IMR-90 (cell line): Measurements from ENCODE around the gene STOX2. TPM values are rescaled to one million over a fixed set of nuclear protein-coding genes. Genes with fewer than 3 reads are reported as not detected.
A peak's percentile ranks its signal among the peaks of the same experiment; 100 is the strongest.

Experiments
- ATAC-seq: fragments of 200-7000 bp; cut with Tn5 transposase; 2 replicates; pipeline ENCODE4 v1.9.1; 2020; ENCODE audit warnings: low read depth, mild to moderate bottlenecking, moderate library complexity
- BruUV-seq: library from RNA; stranded (reverse); fragments of 400-500 nt; replicated peaks from 2 replicates; lab custom pipeline; 2021; lab: Mats Ljungman, UMichigan
- CTCF ChIA-PET: fragments of 300-600 bp; formaldehyde crosslinking; extraction: SDS; loops from one replicate; lab custom pipeline; 2021; ENCODE audit warnings: antibody characterized with exemption; lab: Yijun Ruan, JAX
- POLR2A ChIA-PET: fragments of 300-600 bp; sonication (Branson Sonifier 250); formaldehyde crosslinking; loops from one replicate; lab custom pipeline; 2022; ENCODE audit warnings: antibody characterized with exemption; ENCODE audit not compliant: unreplicated experiment; lab: Charles Lee
- DNase-seq: peaks from one replicate; pipeline ENCODE4 v3.0.0; 2013
- H2AFZ ChIP-seq: replicated peaks from 2 replicates; pipeline ENCODE3; 2013; ENCODE audit warnings: low read length, mild to moderate bottlenecking; ENCODE audit not compliant: poor library complexity
- H2AK5ac ChIP-seq: 2 replicates; pipeline ENCODE4 v1.6.1; 2013; ENCODE audit warnings: low read depth, low read length, inconsistent platforms
- H2AK9ac ChIP-seq: replicated peaks from 2 replicates; pipeline ENCODE3; 2013; ENCODE audit warnings: mild to moderate bottlenecking, low read depth, low read length, moderate library complexity; ENCODE audit not compliant: poor library complexity
- H2BK120ac ChIP-seq: 2 replicates; pipeline ENCODE4 v1.6.1; 2013; ENCODE audit warnings: low read depth, low read length, inconsistent platforms
- H2BK15ac ChIP-seq: 3 replicates; pipeline ENCODE4 v1.6.1; 2013; ENCODE audit warnings: low read depth, low read length, inconsistent platforms
- H2BK20ac ChIP-seq: 2 replicates; pipeline ENCODE4 v1.6.1; 2013; ENCODE audit warnings: low read depth, mild to moderate bottlenecking, inconsistent platforms, low read length, moderate library complexity
- H2BK5ac ChIP-seq: 2 replicates; pipeline ENCODE4 v1.6.1; 2013; ENCODE audit warnings: mild to moderate bottlenecking, low read depth, low read length, inconsistent platforms; ENCODE audit not compliant: poor library complexity, severe bottlenecking
- H3K14ac ChIP-seq: replicated peaks from 2 replicates; pipeline ENCODE4 v1.6.1; 2013; ENCODE audit warnings: low read depth, low read length, inconsistent platforms
- H3K18ac ChIP-seq: 2 replicates; pipeline ENCODE4 v1.6.1; 2013; ENCODE audit warnings: low read depth, low read length, control low read depth
- H3K23ac ChIP-seq: 2 replicates; pipeline ENCODE4 v1.6.1; 2013; ENCODE audit warnings: low read depth, low read length, inconsistent platforms
- H3K27ac ChIP-seq: 2 replicates; pipeline ENCODE4 v1.5.1; 2013; ENCODE audit warnings: mild to moderate bottlenecking, control low read depth, low read length; ENCODE audit not compliant: insufficient read depth
- H3K27me3 ChIP-seq: 2 replicates; pipeline ENCODE4 v1.6.1; 2013; ENCODE audit warnings: low read length; ENCODE audit not compliant: control insufficient read depth, insufficient read depth
- H3K36me3 ChIP-seq: 2 replicates; pipeline ENCODE4 v1.6.1; 2013; ENCODE audit warnings: low read length, mixed read lengths; ENCODE audit not compliant: control insufficient read depth, insufficient read depth
- H3K4ac ChIP-seq: 2 replicates; pipeline ENCODE4 v1.6.1; 2013; ENCODE audit warnings: low read depth, low read length, inconsistent platforms
- H3K4me1 ChIP-seq: 2 replicates; pipeline ENCODE4 v1.6.1; 2013; ENCODE audit warnings: low read length, mixed read lengths; ENCODE audit not compliant: control insufficient read depth, insufficient read depth
- H3K4me2 ChIP-seq: 2 replicates; pipeline ENCODE4 v1.6.1; 2013; ENCODE audit warnings: low read depth, mild to moderate bottlenecking, control low read depth, low read length, moderate library complexity
- H3K4me3 ChIP-seq: 2 replicates; pipeline ENCODE4 v1.5.1; 2013; ENCODE audit warnings: low read depth, mild to moderate bottlenecking, control low read depth, low read length, moderate library complexity; ENCODE audit not compliant: insufficient read depth
- H3K56ac ChIP-seq: 2 replicates; pipeline ENCODE4 v1.6.1; 2013; ENCODE audit warnings: low read length, inconsistent platforms; ENCODE audit not compliant: insufficient read depth; ENCODE audit errors: extremely low read depth
- H3K79me1 ChIP-seq, 2 experiments: 2 replicates each; pipeline ENCODE4 v1.6.1; 2013; ENCODE audit warnings: low read length in 2 of 2, inconsistent platforms in 1 of 2, low read depth in 1 of 2
- H3K9ac ChIP-seq: 2 replicates; pipeline ENCODE4 v1.6.1; 2013; ENCODE audit warnings: low read depth, low read length, control low read depth
- H3K9me1 ChIP-seq: 2 replicates; pipeline ENCODE4 v1.6.1; 2013; ENCODE audit warnings: low read length, inconsistent platforms; ENCODE audit not compliant: insufficient read depth
- H3K9me3 ChIP-seq: 2 replicates; pipeline ENCODE4 v1.6.1; 2013; ENCODE audit warnings: low read length; ENCODE audit not compliant: control insufficient read depth, insufficient read depth
- H4K20me1 ChIP-seq: 2 replicates; pipeline ENCODE4 v1.6.1; 2013; ENCODE audit warnings: low read length, inconsistent platforms; ENCODE audit not compliant: insufficient read depth
- H4K5ac ChIP-seq: 2 replicates; pipeline ENCODE4 v1.6.1; 2013; ENCODE audit warnings: mild to moderate bottlenecking, low read depth, low read length, control low read depth
- H4K8ac ChIP-seq, 2 experiments: 2 replicates each; pipeline ENCODE4 v1.6.1; 2013; ENCODE audit warnings: low read depth in 2 of 2, low read length in 2 of 2, control low read depth in 1 of 2, inconsistent platforms in 1 of 2
- H4K91ac ChIP-seq: 2 replicates; pipeline ENCODE4 v1.6.1; 2013; ENCODE audit warnings: low read depth, low read length, inconsistent platforms; ENCODE audit not compliant: insufficient read depth
- BHLHE40 ChIP-seq: fragments of 150-350 bp; IDR thresholded peaks from 2 replicates; pipeline ENCODE4 v1.6.1; 2016; ENCODE audit warnings: mild to moderate bottlenecking, low read depth, low read length
- CEBPB ChIP-seq: IDR thresholded peaks from 2 replicates; pipeline ENCODE4 v1.6.1; 2012; ENCODE audit warnings: low read depth, low read length, improper control_type of control experiment
- FOS ChIP-seq: fragments of 150-350 bp; IDR thresholded peaks from 2 replicates; pipeline ENCODE4 v1.6.1; 2016; ENCODE audit warnings: low read depth, low read length
- MAFK ChIP-seq: IDR thresholded peaks from 2 replicates; pipeline ENCODE4 v1.6.1; 2012; ENCODE audit warnings: low read depth, low read length, improper control_type of control experiment
- NFE2L2 ChIP-seq: fragments of 150-350 bp; IDR thresholded peaks from 2 replicates; pipeline ENCODE4 v1.6.1; 2016; ENCODE audit warnings: low read depth, mild to moderate bottlenecking, low read length
- RCOR1 ChIP-seq: IDR thresholded peaks from 2 replicates; pipeline ENCODE4 v1.6.1; 2012; ENCODE audit warnings: mild to moderate bottlenecking, low read length, improper control_type of control experiment; ENCODE audit not compliant: insufficient replicate concordance
- WGBS, 2 experiments: methylation state at CpG; one replicate each; pipeline versions ENCODE4 v1.1.5 to v1.1.7; 2013; ENCODE audit warnings: missing lambda C conversion rate in 2 of 2; ENCODE audit not compliant: insufficient read length in 1 of 2; ENCODE audit errors: extremely low coverage in 2 of 2; 5-methylcytosine and 5-hydroxymethylcytosine counted together
- dilution Hi-C: fragments of 300-500 bp; cut with HindIII; formaldehyde crosslinking; loops from one replicate; pipeline ENCODE4 v1.14.3; 2018; ENCODE audit warnings: low sequenced_read_pairs; ENCODE audit not compliant: unreplicated experiment
- in situ Hi-C: fragments of 300-500 bp; cut with MboI; formaldehyde crosslinking; loops from 3 replicates; pipeline ENCODE4 v1.14.3; 2019; ENCODE audit warnings: low sequenced_read_pairs, inconsistent platforms, mixed read lengths
- intact Hi-C: fragments of 100-400 bp; cut with micrococcal nuclease; formaldehyde crosslinking; loops from 2 replicates; pipeline ENCODE4 v1.10.0; 2022
- polyA plus RNA-seq, 3 experiments: library from polyadenylated mRNA; depleted of rRNA; stranded (reverse); fragments of >200 nt; gene quantifications; 2 replicates each; pipeline ENCODE4 v1.2.3, GENCODE V29; 2012; ENCODE audit warnings: low replicate concordance in 1 of 3
- total RNA-seq: library from RNA; depleted of rRNA; stranded (reverse); fragments of >200 nt; gene quantifications from 2 replicates; pipeline ENCODE4 v1.2.3, GENCODE V29; 2012
- TF ChIP-seq, protein P1 (sequence below): fragments of 150-350 bp; IDR thresholded peaks from 2 replicates; pipeline ENCODE4 v1.6.1; 2016; ENCODE audit warnings: low read depth, mild to moderate bottlenecking, low read length, moderate library complexity, borderline replicate concordance

STOX2 gene
- total and polyA plus RNA-seq, 2 of the 4 experiments (the other 2 are of a cell fraction), result 1.1 to 5.4 TPM

DNA sequence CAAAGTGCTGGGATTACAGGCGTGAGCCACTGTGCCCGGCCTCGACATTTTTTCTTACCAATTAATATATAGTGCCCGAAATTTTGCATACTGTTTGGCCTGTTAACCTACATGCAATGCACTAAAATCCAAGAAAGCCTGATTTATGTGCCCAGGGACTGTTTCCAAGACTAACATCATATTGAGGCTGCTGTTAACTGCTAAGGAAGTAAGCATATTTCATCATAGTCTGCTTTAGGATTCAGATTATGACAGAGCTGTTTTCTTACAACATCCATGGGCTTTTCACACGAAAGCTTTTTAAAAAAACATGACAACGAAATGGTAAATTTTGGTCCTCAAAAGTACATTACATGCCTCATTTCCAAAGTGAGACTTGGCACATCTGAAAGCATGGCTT is 84.4 kb downstream of the STOX2 start:
- ChIA-PET CTCF (interaction anchor here (1.4 kb wide), 1 partner anchor 111 kb away, joined by 3 read pairs; no protein-coding TSS in a partner anchor), POLR2A (no interaction called here)
- intact Hi-C loops (loop anchor here (2.0 to 10.0 kb wide), 5 partner anchors 51 to 178 kb away; partner anchors contain the start of gene STOX2), dilution Hi-C loops (no loop called here), in situ Hi-C loops (no loop called here)
- H3K4me3 ChIP-seq, result no peak overlapping the region
- no TSS peak for BruUV-seq
- peak overlapping the region; percentile 47; the same call in 1 of the 2 replicates for H3K23ac ChIP-seq
- no peaks in the 10 kb centered on the region for H4K20me1 ChIP-seq
- peaks cover 5% of the 10 kb centered on the region; the same call in 1 of the 2 replicates for H3K36me3 ChIP-seq
- H3K56ac ChIP-seq, result peak overlapping the region; percentile 29; the same call in 1 of the 2 replicates
- peak overlapping the region; percentile 52; the same call in 1 of the 2 replicates for H2AK5ac ChIP-seq
- H2BK5ac ChIP-seq, result peak overlapping the region; percentile 76
- H3K27ac ChIP-seq, result peak overlapping the region; percentile 80; the same call in 1 of the 2 replicates
- H3K18ac ChIP-seq, result peak overlapping the region; percentile 38
- H3K9me3 ChIP-seq, result no peaks in the 10 kb centered on the region
- H3K4me1 ChIP-seq, result peaks cover 20% of the 10 kb centered on the region
- ATAC-seq, result peak; percentile 5; the same call in 1 of the 2 replicates
- peak; percentile 10 for TF ChIP-seq RCOR1
- TF ChIP-seq FOS, result 0 out of 2 replicates have a peak, but pooled peaks have one; percentile 13
- TF ChIP-seq, protein P1, sequence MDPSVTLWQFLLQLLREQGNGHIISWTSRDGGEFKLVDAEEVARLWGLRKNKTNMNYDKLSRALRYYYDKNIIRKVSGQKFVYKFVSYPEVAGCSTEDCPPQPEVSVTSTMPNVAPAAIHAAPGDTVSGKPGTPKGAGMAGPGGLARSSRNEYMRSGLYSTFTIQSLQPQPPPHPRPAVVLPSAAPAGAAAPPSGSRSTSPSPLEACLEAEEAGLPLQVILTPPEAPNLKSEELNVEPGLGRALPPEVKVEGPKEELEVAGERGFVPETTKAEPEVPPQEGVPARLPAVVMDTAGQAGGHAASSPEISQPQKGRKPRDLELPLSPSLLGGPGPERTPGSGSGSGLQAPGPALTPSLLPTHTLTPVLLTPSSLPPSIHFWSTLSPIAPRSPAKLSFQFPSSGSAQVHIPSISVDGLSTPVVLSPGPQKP, result no peak
- no peak for TF ChIP-seq MAFK
- peak; percentile 25; the same call in 1 of the 2 replicates for TF ChIP-seq NFE2L2
- peak; percentile 94 for TF ChIP-seq CEBPB
- TF ChIP-seq BHLHE40, result no peak
- H4K91ac ChIP-seq, result peak overlapping the region; percentile 85
- H2BK15ac ChIP-seq, result peak overlapping the region; percentile 72
- H2AK9ac ChIP-seq, result no peak overlapping the region
- peak; percentile 83 for DNase-seq
- peak overlapping the region; percentile 59 for H3K14ac ChIP-seq
- peaks cover 0 to 4% of the 10 kb centered on the region in 2 experiments; a peak in 1 of 4 replicates for H3K79me1 ChIP-seq
- peak overlapping the region; percentile 56; the same call in 1 of the 2 replicates for H3K9ac ChIP-seq
- no peak overlapping the region for H2AFZ ChIP-seq
- peak overlapping the region; percentile 38; the same call in 1 of the 2 replicates for H3K4ac ChIP-seq
- 60% methylated on average over 2 of the region's 6 CpGs; no CpG with 5 or more reads in 1 of the 2 experiments for WGBS, 2 experiments
- peaks cover 9% of the 10 kb centered on the region; the same call in 1 of the 2 replicates for H3K9me1 ChIP-seq
- H4K5ac ChIP-seq, result peak overlapping the region; percentile 11; the same call in 1 of the 2 replicates
- peak overlapping the region; percentile 75 for H2BK120ac ChIP-seq
- peak overlapping the region; percentile 46 to 85 for H4K8ac ChIP-seq
- H3K27me3 ChIP-seq, result no peaks in the 10 kb centered on the region
- peak overlapping the region; percentile 28 for H3K4me2 ChIP-seq
- H2BK20ac ChIP-seq, result peak overlapping the region; percentile 91; the same call in 1 of the 2 replicates
